Measurements from ENCODE around the gene PSMB5.

PSMB5 gene

GRCh38 chr14:23056956-23057756 is 22.5 kb upstream of the PSMB5 start, which contains the start of gene CDH24:
TSS of gene CDH24 (minus strand) at chr14:23057520. CDS start at chr14:23055733, 1,787 bp downstream.
- POLR2A ChIA-PET: interaction anchor here (0.8 to 1.5 kb wide), 10 partner anchors 12 to 128 kb away, joined by 3 to 9 read pairs (median 5); partner anchors contain the start of genes ACIN1, AJUBA, C14orf119 and PRMT5
- TF ChIP-seq CTCF (IDR thresholded peaks at IDR 0.05; ENCODE audit: insufficient read depth, low read length, missing control alignments): no peak
- no peak for DNase-seq (ENCODE audit: low read depth, low spot score)

GRCh38 chr14:23056145-23056955 is 21.6 kb upstream of the PSMB5 start:
- POLR2A ChIA-PET: interaction anchor here (1.1 to 1.4 kb wide), 2 partner anchors 62 to 70 kb away, joined by 4 to 5 read pairs; no protein-coding TSS in a partner anchor
- DNase-seq (ENCODE audit: low read depth, low spot score): no peak

More at GRCh38 chr14:23056956-23057756, 22.5 kb upstream of the PSMB5 start, which contains the start of gene CDH24:
- CTCF ChIA-PET: interaction anchor here (0.6 to 31.7 kb wide), 40 partner anchors 7 to 501 kb away, joined by 3 to 1423 read pairs (median 7); partner anchors contain the start of genes ACIN1, AJUBA, C14orf119 and HAUS4
- H3K4me3 ChIP-seq (ENCODE audit: low read depth, low read length): peak within 1 kb of the TSS; percentile 60

GRCh38 chr14:23055621-23056144 is 21.0 kb upstream of the PSMB5 start:
- no peak for DNase-seq (ENCODE audit: low read depth, low spot score)
- TF ChIP-seq CTCF (IDR thresholded peaks at IDR 0.05; ENCODE audit: insufficient read depth, low read length, missing control alignments): no peak
- ChIA-PET POLR2A (interaction anchor here (1.4 kb wide), 1 partner anchor 62 kb away, joined by 4 read pairs; no protein-coding TSS in a partner anchor), CTCF (interaction anchor here (0.7 to 31.7 kb wide), 22 partner anchors 9 to 500 kb away, joined by 3 to 1423 read pairs (median 7); partner anchors contain the start of genes ACIN1, AJUBA, C14orf119 and PSMB11)
- H3K4me3 ChIP-seq (ENCODE audit: low read depth, low read length): no peak overlapping the region

More at GRCh38 chr14:23056145-23056955, 21.6 kb upstream of the PSMB5 start:
- H3K4me3 ChIP-seq (ENCODE audit: low read depth, low read length): peak overlapping the region; percentile 60
- peak; percentile 95 for TF ChIP-seq CTCF (IDR thresholded peaks at IDR 0.05; ENCODE audit: insufficient read depth, low read length, missing control alignments)
- CTCF ChIA-PET: interaction anchor here (0.7 to 31.7 kb wide), 26 partner anchors 10 to 500 kb away, joined by 3 to 1423 read pairs (median 7); partner anchors contain the start of genes ACIN1, AJUBA, C14orf119 and PSMB11

GRCh38 chr14:23055147-23055550 is 20.4 kb upstream of the PSMB5 start:
- POLR2A ChIA-PET: interaction anchor here (1.4 kb wide), 1 partner anchor 61 kb away, joined by 4 read pairs; no protein-coding TSS in a partner anchor
- DNase-seq (ENCODE audit: low read depth, low spot score): no peak
- CTCF ChIA-PET: interaction anchor here (0.7 to 31.7 kb wide), 20 partner anchors 8 to 499 kb away, joined by 3 to 1423 read pairs (median 10); partner anchors contain the start of genes ACIN1, AJUBA, C14orf119 and PSMB11
- no peak overlapping the region for H3K4me3 ChIP-seq (ENCODE audit: low read depth, low read length)
- no peak for TF ChIP-seq CTCF (IDR thresholded peaks at IDR 0.05; ENCODE audit: insufficient read depth, low read length, missing control alignments)

GRCh38 chr14:23054000-23054811 is 19.5 kb upstream of the PSMB5 start:
- DNase-seq (ENCODE audit: low read depth, low spot score): no peak
- ChIA-PET POLR2A (no interaction called here), CTCF (interaction anchor here (0.5 to 31.7 kb wide), 9 partner anchors 8 to 483 kb away, joined by 3 to 1423 read pairs (median 9); partner anchors contain the start of genes AJUBA and PSMB11)

More at GRCh38 chr14:23054000-23054811, 19.5 kb upstream of the PSMB5 start:
- H3K4me3 ChIP-seq (ENCODE audit: low read depth, low read length): no peak overlapping the region
- peak; percentile 18 for TF ChIP-seq CTCF (IDR thresholded peaks at IDR 0.05; ENCODE audit: insufficient read depth, low read length, missing control alignments)

Measured in AG04449 (cell line).